Liver (tissue), 9 donors: ENCODE measurements around the gene ZNF587. TPM values are rescaled to one million over a fixed set of nuclear protein-coding genes. Genes with fewer than 3 reads are reported as not detected.

Source experiments
- DNase-seq: peaks from one replicate; pipeline ENCODE4 v3.0.0-alpha.2; 2017; ENCODE audit warnings: low spot score
- H3K27ac ChIP-seq, 2 donors: one replicate each; pipeline ENCODE4 v1.7.0; 2013; ENCODE audit warnings: inconsistent platforms in 2 of 2, low read length in 2 of 2, control low read depth in 1 of 2, low read depth in 1 of 2, mild to moderate bottlenecking in 1 of 2
- H3K27me3 ChIP-seq, 4 donors: one replicate each; pipeline versions ENCODE4 v1.6.1 to v1.7.0; 2013; ENCODE audit warnings: low read length in 3 of 4, inconsistent platforms in 1 of 4, mild to moderate bottlenecking in 1 of 4, moderate library complexity in 1 of 4; ENCODE audit not compliant: control insufficient read depth in 4 of 4, insufficient read depth in 4 of 4
- H3K36me3 ChIP-seq, 4 donors: one replicate each; pipeline versions ENCODE4 v1.6.1 to v1.7.0; 2013; ENCODE audit warnings: low read length in 3 of 4, mild to moderate bottlenecking in 3 of 4, low read depth in 1 of 4, moderate library complexity in 1 of 4; ENCODE audit not compliant: control insufficient read depth in 4 of 4, insufficient read depth in 3 of 4
- H3K4me1 ChIP-seq, 4 donors: one replicate each; pipeline versions ENCODE4 v1.6.1 to v1.7.0; 2013; ENCODE audit warnings: low read length in 3 of 4, mild to moderate bottlenecking in 3 of 4, moderate library complexity in 1 of 4; ENCODE audit not compliant: control insufficient read depth in 4 of 4, insufficient read depth in 4 of 4
- H3K4me3 ChIP-seq, 3 donors: one replicate each; pipeline versions ENCODE4 v1.6.1 to v1.7.0; 2013; ENCODE audit warnings: low read length in 3 of 3, control low read depth in 1 of 3, low read depth in 1 of 3, mild to moderate bottlenecking in 1 of 3
- H3K9ac ChIP-seq, 2 donors: one replicate each; pipeline ENCODE4 v1.7.0; 2013; ENCODE audit warnings: low read length in 2 of 2, mild to moderate bottlenecking in 2 of 2, moderate library complexity in 2 of 2, control low read depth in 1 of 2, low read depth in 1 of 2
- H3K9me3 ChIP-seq, 4 donors: one replicate each; pipeline versions ENCODE4 v1.6.1 to v1.7.0; 2013; ENCODE audit warnings: low read length in 3 of 4; ENCODE audit not compliant: control insufficient read depth in 4 of 4
- EGR1 ChIP-seq, 2 donors: IDR thresholded peaks; 2 replicates each; pipeline ENCODE4 v1.6.1; 2016 to 2018; ENCODE audit warnings: antibody characterized with exemption in 2 of 2, low read depth in 2 of 2
- FOXA1 ChIP-seq: IDR thresholded peaks from 2 replicates; pipeline ENCODE4 v1.6.1; 2016; ENCODE audit warnings: antibody characterized with exemption
- FOXA2 ChIP-seq: IDR thresholded peaks from 2 replicates; pipeline ENCODE4 v1.6.1; 2016; ENCODE audit warnings: antibody characterized with exemption
- GABPA ChIP-seq, 2 donors: IDR thresholded peaks in 1 of 2; conservative IDR thresholded peaks in 1 of 2; 2 replicates each; pipeline ENCODE4 v1.6.1; 2016; ENCODE audit warnings: antibody characterized with exemption in 2 of 2, mild to moderate bottlenecking in 1 of 2, moderate library complexity in 1 of 2
- HNF4A ChIP-seq, 2 donors: conservative IDR thresholded peaks; 2 replicates each; pipeline ENCODE4 v1.6.1; 2016; ENCODE audit warnings: antibody characterized with exemption in 2 of 2, mild to moderate bottlenecking in 2 of 2
- HNF4G ChIP-seq: IDR thresholded peaks from 2 replicates; pipeline ENCODE4 v1.6.1; 2016; ENCODE audit warnings: antibody characterized with exemption
- JUND ChIP-seq, 2 donors: IDR thresholded peaks; 2 replicates each; pipeline ENCODE4 v1.6.1; 2016; ENCODE audit warnings: antibody characterized with exemption in 2 of 2
- NR2F2 ChIP-seq: IDR thresholded peaks from 2 replicates; pipeline ENCODE4 v1.6.1; 2016; ENCODE audit warnings: antibody characterized with exemption
- RAD21 ChIP-seq, 2 donors: IDR thresholded peaks; 2 replicates each; pipeline ENCODE4 v1.6.1; 2016; ENCODE audit warnings: antibody characterized with exemption in 2 of 2, mild to moderate bottlenecking in 2 of 2
- RXRA ChIP-seq, 2 donors: IDR thresholded peaks; 2 replicates each; pipeline ENCODE4 v1.6.1; 2017 to 2018; ENCODE audit warnings: antibody characterized with exemption in 2 of 2, mild to moderate bottlenecking in 1 of 2
- SP1 ChIP-seq: IDR thresholded peaks from 2 replicates; pipeline ENCODE4 v1.6.1; 2018; ENCODE audit warnings: antibody characterized with exemption, mild to moderate bottlenecking
- TAF1 ChIP-seq: conservative IDR thresholded peaks from 2 replicates; pipeline ENCODE4 v1.6.1; 2016; ENCODE audit warnings: antibody characterized with exemption, mild to moderate bottlenecking
- YY1 ChIP-seq: IDR thresholded peaks from 2 replicates; pipeline ENCODE4 v1.6.1; 2016; ENCODE audit warnings: antibody characterized with exemption, mild to moderate bottlenecking
- WGBS: extraction: QIAGEN DNeasy Blood & Tissue Kit; methylation state at CpG from one replicate; pipeline ENCODE4 v1.1.7; 2013; 5-methylcytosine and 5-hydroxymethylcytosine counted together
- polyA plus RNA-seq, 2 donors: library from polyadenylated mRNA; stranded (reverse) in 1 of 2; unstranded in 1 of 2; fragments of 200-250 nt in 1 of 2; fragments of >200 nt in 1 of 2; fragmentation: Nextera tagmentation in 1 of 2; extraction: Ambion mirVana in 1 of 2; gene quantifications; one replicate each; pipeline versions ENCODE4 v1.2.1 to v1.2.3, GENCODE V29; 2013 to 2015
- total RNA-seq, 2 donors: library from RNA; depleted of rRNA; stranded (reverse); fragments of >200 nt; gene quantifications; one replicate each; pipeline ENCODE4 v1.2.3, GENCODE V29; 2014
- TF ChIP-seq, protein P1 (sequence below): IDR thresholded peaks from 2 replicates; pipeline ENCODE4 v1.6.1; 2016; ENCODE audit warnings: antibody characterized with exemption, mild to moderate bottlenecking
- TF ChIP-seq, protein P2 (sequence below): IDR thresholded peaks from 2 replicates; pipeline ENCODE4 v1.6.1; 2016; ENCODE audit warnings: antibody characterized with exemption
- TF ChIP-seq, protein P3 (sequence below): fragments of 150-350 bp; IDR thresholded peaks from 2 replicates; pipeline ENCODE4 v1.5.1; 2017; ENCODE audit warnings: improper control_type of control experiment, low read depth, low read length; ENCODE audit not compliant: missing input control
- TF ChIP-seq, protein P4 (sequence below): IDR thresholded peaks from 2 replicates; pipeline ENCODE4 v1.6.1; 2016; ENCODE audit warnings: antibody characterized with exemption
- TF ChIP-seq, protein P5 (sequence below): IDR thresholded peaks from 2 replicates; pipeline ENCODE4 v1.6.1; 2016; ENCODE audit warnings: antibody characterized with exemption
- donor health status: healthy.
- donor health status: healthy.
- donor health status: healthy.
- donor health status: healthy.
- donor health status: healthy.

ZNF587 gene
- total and polyA plus RNA-seq, 4 donors, result 2.7 to 27.8 (median 9.2) TPM

DNA sequence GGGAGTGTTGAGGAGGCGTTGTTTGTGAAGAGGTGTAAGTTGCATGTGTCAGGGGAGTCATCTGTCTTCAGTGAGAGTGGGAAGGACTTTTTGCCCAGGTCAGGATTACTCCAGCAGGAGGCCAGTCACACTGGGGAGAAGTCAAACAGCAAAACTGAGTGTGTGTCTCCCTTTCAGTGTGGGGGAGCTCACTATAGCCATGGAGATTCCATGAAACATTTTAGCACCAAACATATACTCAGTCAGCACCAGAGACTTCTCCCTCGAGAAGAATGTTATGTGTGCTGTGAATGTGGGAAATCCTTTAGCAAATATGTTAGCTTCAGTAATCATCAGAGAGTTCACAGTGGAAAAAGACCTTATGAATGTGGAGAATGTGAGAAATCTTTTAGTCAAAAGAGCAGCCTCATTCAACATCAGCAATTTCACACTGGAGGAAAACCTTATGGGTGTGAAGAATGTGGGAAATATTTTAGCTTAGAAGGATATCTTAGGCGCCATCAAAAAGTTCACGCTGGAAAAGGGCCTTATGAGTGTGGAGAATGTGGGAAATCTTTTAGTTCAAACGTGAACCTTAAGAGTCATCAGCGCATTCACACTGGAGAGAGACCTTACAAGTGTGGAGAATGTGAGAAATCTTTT lies 8.4 kb upstream of the ZNF587 start:
- WGBS, result 90% methylated on average over 6 of the region's 6 CpGs
- Histone ChIP-seq H3K9ac (no peak overlapping the region), H3K27ac (no peak overlapping the region), H3K36me3 (peaks cover 5 to 35% (median 8%) of the 10 kb centered on the region in 4 donors), H3K4me3 (no peak overlapping the region), H3K9me3 (no peaks in the 10 kb centered on the region), H3K27me3 (no peaks in the 10 kb centered on the region), H3K4me1 (no peaks in the 10 kb centered on the region)
- TF ChIP-seq, protein P1, sequence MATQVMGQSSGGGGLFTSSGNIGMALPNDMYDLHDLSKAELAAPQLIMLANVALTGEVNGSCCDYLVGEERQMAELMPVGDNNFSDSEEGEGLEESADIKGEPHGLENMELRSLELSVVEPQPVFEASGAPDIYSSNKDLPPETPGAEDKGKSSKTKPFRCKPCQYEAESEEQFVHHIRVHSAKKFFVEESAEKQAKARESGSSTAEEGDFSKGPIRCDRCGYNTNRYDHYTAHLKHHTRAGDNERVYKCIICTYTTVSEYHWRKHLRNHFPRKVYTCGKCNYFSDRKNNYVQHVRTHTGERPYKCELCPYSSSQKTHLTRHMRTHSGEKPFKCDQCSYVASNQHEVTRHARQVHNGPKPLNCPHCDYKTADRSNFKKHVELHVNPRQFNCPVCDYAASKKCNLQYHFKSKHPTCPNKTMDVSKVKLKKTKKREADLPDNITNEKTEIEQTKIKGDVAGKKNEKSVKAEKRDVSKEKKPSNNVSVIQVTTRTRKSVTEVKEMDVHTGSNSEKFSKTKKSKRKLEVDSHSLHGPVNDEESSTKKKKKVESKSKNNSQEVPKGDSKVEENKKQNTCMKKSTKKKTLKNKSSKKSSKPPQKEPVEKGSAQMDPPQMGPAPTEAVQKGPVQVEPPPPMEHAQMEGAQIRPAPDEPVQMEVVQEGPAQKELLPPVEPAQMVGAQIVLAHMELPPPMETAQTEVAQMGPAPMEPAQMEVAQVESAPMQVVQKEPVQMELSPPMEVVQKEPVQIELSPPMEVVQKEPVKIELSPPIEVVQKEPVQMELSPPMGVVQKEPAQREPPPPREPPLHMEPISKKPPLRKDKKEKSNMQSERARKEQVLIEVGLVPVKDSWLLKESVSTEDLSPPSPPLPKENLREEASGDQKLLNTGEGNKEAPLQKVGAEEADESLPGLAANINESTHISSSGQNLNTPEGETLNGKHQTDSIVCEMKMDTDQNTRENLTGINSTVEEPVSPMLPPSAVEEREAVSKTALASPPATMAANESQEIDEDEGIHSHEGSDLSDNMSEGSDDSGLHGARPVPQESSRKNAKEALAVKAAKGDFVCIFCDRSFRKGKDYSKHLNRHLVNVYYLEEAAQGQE, result no peak
- TF ChIP-seq, protein P2, sequence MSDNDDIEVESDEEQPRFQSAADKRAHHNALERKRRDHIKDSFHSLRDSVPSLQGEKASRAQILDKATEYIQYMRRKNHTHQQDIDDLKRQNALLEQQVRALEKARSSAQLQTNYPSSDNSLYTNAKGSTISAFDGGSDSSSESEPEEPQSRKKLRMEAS, result no peak
- TF ChIP-seq FOXA1 (no peak), RXRA (IDR thresholded peaks at IDR 0.05) (no peak), GABPA (IDR thresholded peaks at IDR 0.05 in 1 of 2, conservative IDR thresholded peaks at IDR 0.05 in 1 of 2) (no peak), HNF4A (conservative IDR thresholded peaks at IDR 0.05) (no peak), HNF4G (no peak), JUND (IDR thresholded peaks at IDR 0.05) (no peak), NR2F2 (no peak), EGR1 (IDR thresholded peaks at IDR 0.05; ENCODE audit: low read depth in 2 of 2) (no peak), SP1 (no peak), FOXA2 (no peak), RAD21 (IDR thresholded peaks at IDR 0.05) (no peak), YY1 (no peak), TAF1 (no peak)
- TF ChIP-seq, protein P3, sequence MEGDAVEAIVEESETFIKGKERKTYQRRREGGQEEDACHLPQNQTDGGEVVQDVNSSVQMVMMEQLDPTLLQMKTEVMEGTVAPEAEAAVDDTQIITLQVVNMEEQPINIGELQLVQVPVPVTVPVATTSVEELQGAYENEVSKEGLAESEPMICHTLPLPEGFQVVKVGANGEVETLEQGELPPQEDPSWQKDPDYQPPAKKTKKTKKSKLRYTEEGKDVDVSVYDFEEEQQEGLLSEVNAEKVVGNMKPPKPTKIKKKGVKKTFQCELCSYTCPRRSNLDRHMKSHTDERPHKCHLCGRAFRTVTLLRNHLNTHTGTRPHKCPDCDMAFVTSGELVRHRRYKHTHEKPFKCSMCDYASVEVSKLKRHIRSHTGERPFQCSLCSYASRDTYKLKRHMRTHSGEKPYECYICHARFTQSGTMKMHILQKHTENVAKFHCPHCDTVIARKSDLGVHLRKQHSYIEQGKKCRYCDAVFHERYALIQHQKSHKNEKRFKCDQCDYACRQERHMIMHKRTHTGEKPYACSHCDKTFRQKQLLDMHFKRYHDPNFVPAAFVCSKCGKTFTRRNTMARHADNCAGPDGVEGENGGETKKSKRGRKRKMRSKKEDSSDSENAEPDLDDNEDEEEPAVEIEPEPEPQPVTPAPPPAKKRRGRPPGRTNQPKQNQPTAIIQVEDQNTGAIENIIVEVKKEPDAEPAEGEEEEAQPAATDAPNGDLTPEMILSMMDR, result no peak
- TF ChIP-seq, protein P4, sequence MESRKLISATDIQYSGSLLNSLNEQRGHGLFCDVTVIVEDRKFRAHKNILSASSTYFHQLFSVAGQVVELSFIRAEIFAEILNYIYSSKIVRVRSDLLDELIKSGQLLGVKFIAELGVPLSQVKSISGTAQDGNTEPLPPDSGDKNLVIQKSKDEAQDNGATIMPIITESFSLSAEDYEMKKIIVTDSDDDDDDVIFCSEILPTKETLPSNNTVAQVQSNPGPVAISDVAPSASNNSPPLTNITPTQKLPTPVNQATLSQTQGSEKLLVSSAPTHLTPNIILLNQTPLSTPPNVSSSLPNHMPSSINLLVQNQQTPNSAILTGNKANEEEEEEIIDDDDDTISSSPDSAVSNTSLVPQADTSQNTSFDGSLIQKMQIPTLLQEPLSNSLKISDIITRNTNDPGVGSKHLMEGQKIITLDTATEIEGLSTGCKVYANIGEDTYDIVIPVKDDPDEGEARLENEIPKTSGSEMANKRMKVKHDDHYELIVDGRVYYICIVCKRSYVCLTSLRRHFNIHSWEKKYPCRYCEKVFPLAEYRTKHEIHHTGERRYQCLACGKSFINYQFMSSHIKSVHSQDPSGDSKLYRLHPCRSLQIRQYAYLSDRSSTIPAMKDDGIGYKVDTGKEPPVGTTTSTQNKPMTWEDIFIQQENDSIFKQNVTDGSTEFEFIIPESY, result no peak
- TF ChIP-seq, protein P5, sequence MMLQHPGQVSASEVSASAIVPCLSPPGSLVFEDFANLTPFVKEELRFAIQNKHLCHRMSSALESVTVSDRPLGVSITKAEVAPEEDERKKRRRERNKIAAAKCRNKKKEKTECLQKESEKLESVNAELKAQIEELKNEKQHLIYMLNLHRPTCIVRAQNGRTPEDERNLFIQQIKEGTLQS, result no peak
- DNase-seq, result no peak
